A673 (cell line): Measurements from ENCODE around the gene MED19. TPM values are rescaled to one million over a fixed set of nuclear protein-coding genes. Genes with fewer than 3 reads are reported as not detected.

Experiments used
- BruUV-seq: library from RNA; stranded (reverse); fragments of 400-500 nt; replicated peaks from 2 replicates; lab custom pipeline; 2021; lab: Mats Ljungman, UMichigan
- CTCF ChIA-PET: fragments of 300-600 bp; sonication (Branson Sonifier 250); formaldehyde crosslinking; loops from one replicate; lab custom pipeline; 2022; ENCODE audit warnings: antibody characterized with exemption; lab: Charles Lee
- POLR2A ChIA-PET: fragments of 300-600 bp; sonication (Branson Sonifier 250); formaldehyde crosslinking; loops from one replicate; lab custom pipeline; 2022; ENCODE audit warnings: antibody characterized with exemption; ENCODE audit not compliant: low non-redundant PET; lab: Charles Lee
- DNase-seq: peaks from one replicate; pipeline ENCODE4 v3.0.0-alpha.2; 2015; ENCODE audit warnings: low spot score
- H3K27ac ChIP-seq: fragments of 200-600 bp; sonication (generic); 2 replicates; pipeline ENCODE4 v1.5.1; 2016; ENCODE audit warnings: mixed run types, low read depth, mild to moderate bottlenecking, mixed read lengths, antibody characterized with exemption, low read length; ENCODE audit not compliant: poor library complexity, severe bottlenecking
- H3K27me3 ChIP-seq: fragments of 200-600 bp; sonication (generic); replicated peaks from 2 replicates; pipeline ENCODE4 v1.6.1; 2017; ENCODE audit warnings: mixed run types, low read depth, mild to moderate bottlenecking, mixed read lengths, antibody characterized with exemption, low read length; ENCODE audit not compliant: insufficient read depth, poor library complexity
- H3K36me3 ChIP-seq: fragments of 200-600 bp; sonication (generic); 2 replicates; pipeline ENCODE4 v1.6.1; 2016; ENCODE audit warnings: mixed run types, mild to moderate bottlenecking, mixed read lengths, antibody characterized with exemption, low read length; ENCODE audit not compliant: insufficient read depth, poor library complexity, severe bottlenecking
- H3K4me1 ChIP-seq: fragments of 200-600 bp; sonication (generic); 2 replicates; pipeline ENCODE4 v1.6.1; 2017; ENCODE audit warnings: mixed run types, mild to moderate bottlenecking, mixed read lengths, antibody characterized with exemption, low read length; ENCODE audit not compliant: insufficient read depth, poor library complexity, severe bottlenecking
- H3K4me3 ChIP-seq: fragments of 200-600 bp; sonication (generic); 2 replicates; pipeline ENCODE4 v1.5.1; 2016; ENCODE audit warnings: low read depth, mixed run types, mild to moderate bottlenecking, mixed read lengths, low read length; ENCODE audit not compliant: poor library complexity, severe bottlenecking
- H3K9me3 ChIP-seq: fragments of 200-600 bp; sonication (generic); 2 replicates; pipeline ENCODE4 v1.6.1; 2016; ENCODE audit warnings: mixed run types, low read depth, mild to moderate bottlenecking, mixed read lengths, antibody characterized with exemption, low read length; ENCODE audit not compliant: poor library complexity, severe bottlenecking
- EZH2 ChIP-seq: fragments of 200-600 bp; sonication (generic); IDR thresholded peaks from 2 replicates; pipeline ENCODE4 v1.6.1; 2017; ENCODE audit warnings: borderline replicate concordance, low read depth, mild to moderate bottlenecking, mixed read lengths, antibody characterized with exemption, low read length; ENCODE audit not compliant: poor library complexity, severe bottlenecking
- intact Hi-C: fragments of 100-400 bp; cut with micrococcal nuclease; formaldehyde crosslinking; loops from one replicate; pipeline ENCODE4 v1.10.0; 2022; ENCODE audit not compliant: unreplicated experiment
- total RNA-seq: library from RNA; stranded (reverse); gene quantifications from 2 replicates; pipeline ENCODE4 v1.2.3, GENCODE V29; 2021
- TF ChIP-seq, protein P1 (sequence below): fragments of 300-800, 200-600 bp; sonication (generic); conservative IDR thresholded peaks from 2 replicates; pipeline ENCODE4 v1.5.1; 2017; ENCODE audit warnings: low read depth, mild to moderate bottlenecking, antibody characterized with exemption, low read length, moderate library complexity, mixed read lengths

MED19 gene
- total RNA-seq, 1 experiment from 2014 or later: 43.6 TPM

DNA sequence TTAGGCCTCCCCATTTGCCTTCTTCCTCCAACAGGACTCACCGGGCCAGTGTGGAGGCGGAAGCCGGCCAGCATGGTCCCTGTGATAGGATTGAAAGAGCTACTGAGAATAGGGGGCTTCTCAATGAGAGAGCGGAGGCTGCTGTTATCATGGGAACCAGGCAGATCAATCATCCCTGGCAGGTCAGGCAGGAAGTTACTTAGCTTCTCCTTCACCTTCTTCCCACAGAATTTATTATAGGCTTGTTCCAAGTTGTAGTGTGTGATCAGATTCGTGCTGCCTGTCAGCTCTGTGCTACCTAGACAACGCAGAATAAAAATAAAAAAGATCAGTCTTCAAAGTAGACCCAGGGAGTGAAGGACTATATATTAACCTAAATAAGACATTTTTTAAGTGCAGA lies 7.1 kb downstream of the MED19 start:
- Histone ChIP-seq H3K27me3 (no peaks in the 10 kb centered on the region), H3K27ac (no peak overlapping the region), H3K9me3 (no peaks in the 10 kb centered on the region), H3K4me3 (no peak overlapping the region), H3K4me1 (no peaks in the 10 kb centered on the region), H3K36me3 (peaks cover 50% of the 10 kb centered on the region)
- TF ChIP-seq, protein P1, sequence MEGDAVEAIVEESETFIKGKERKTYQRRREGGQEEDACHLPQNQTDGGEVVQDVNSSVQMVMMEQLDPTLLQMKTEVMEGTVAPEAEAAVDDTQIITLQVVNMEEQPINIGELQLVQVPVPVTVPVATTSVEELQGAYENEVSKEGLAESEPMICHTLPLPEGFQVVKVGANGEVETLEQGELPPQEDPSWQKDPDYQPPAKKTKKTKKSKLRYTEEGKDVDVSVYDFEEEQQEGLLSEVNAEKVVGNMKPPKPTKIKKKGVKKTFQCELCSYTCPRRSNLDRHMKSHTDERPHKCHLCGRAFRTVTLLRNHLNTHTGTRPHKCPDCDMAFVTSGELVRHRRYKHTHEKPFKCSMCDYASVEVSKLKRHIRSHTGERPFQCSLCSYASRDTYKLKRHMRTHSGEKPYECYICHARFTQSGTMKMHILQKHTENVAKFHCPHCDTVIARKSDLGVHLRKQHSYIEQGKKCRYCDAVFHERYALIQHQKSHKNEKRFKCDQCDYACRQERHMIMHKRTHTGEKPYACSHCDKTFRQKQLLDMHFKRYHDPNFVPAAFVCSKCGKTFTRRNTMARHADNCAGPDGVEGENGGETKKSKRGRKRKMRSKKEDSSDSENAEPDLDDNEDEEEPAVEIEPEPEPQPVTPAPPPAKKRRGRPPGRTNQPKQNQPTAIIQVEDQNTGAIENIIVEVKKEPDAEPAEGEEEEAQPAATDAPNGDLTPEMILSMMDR: no peak
- TF ChIP-seq EZH2: no peak
- CTCF ChIA-PET: no interaction called here
- TSS peak; percentile 15 for BruUV-seq
- intact Hi-C loops: no loop called here
- POLR2A ChIA-PET: no interaction called here
- no peak for DNase-seq

DNA sequence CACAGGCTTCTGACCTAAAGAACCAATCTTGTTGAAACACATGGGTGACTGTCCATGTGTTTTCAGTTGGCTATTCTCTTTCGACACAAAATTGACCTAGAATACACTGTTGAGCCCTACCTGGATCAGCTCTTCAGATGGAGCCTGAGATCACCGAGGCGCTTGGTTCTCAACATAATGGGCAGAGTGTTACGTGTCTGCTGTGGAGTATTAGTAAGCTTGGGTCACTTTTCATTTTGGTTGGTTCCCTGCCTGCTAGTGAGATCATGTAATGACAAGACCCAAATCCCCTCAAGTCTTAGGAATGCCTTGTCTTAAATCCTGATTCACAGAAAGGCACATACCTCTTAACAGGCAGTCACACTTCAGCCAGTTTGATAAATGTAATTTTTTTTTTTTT lies 8.7 kb downstream of the MED19 start:
- no peaks in the 10 kb centered on the region for H3K9me3 ChIP-seq
- peaks cover 62% of the 10 kb centered on the region for H3K36me3 ChIP-seq
- no peak overlapping the region for H3K27ac ChIP-seq
- CTCF ChIA-PET: no interaction called here
- POLR2A ChIA-PET: interaction anchor here (0.6 kb wide), 1 partner anchor 74 kb away, joined by 4 read pairs; no protein-coding TSS in a partner anchor
- BruUV-seq: no TSS peak
- H3K27me3 ChIP-seq: no peaks in the 10 kb centered on the region
- no peak overlapping the region for H3K4me3 ChIP-seq
- intact Hi-C loops: no loop called here
- H3K4me1 ChIP-seq: no peaks in the 10 kb centered on the region
- TF ChIP-seq EZH2: no peak
- TF ChIP-seq, protein P1: no peak
- no peak for DNase-seq

DNA sequence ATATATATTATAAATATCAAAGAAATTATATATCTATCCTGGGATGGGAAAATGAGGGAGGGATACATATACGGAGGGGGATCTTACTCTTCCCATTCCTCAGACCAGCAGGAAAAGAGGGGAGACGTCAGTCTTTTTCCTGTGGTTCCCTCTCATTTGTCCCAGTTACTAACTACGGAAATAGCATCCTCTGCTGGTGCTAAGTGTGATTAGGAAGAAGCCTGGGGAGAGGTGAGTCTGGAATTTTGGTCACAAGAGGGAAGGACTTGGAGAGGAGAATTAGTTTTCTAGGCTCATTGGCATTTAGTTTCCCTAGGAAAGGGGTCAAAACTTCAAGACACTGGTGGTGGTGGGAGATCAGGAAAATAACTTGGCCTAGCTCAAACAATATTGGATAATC lies 11.6 kb downstream of the MED19 start:
- peaks cover 78% of the 10 kb centered on the region for H3K36me3 ChIP-seq
- TF ChIP-seq, protein P1: no peak
- no peak for TF ChIP-seq EZH2
- H3K4me1 ChIP-seq: no peaks in the 10 kb centered on the region
- ChIA-PET POLR2A (interaction anchor here (0.6 kb wide), 1 partner anchor 53 kb away, joined by 3 read pairs; no protein-coding TSS in a partner anchor), CTCF (no interaction called here)
- H3K27ac ChIP-seq: no peak overlapping the region
- no peak for DNase-seq
- H3K27me3 ChIP-seq: no peaks in the 10 kb centered on the region
- no peaks in the 10 kb centered on the region for H3K9me3 ChIP-seq
- no peak overlapping the region for H3K4me3 ChIP-seq
- intact Hi-C loops: no loop called here
- no TSS peak for BruUV-seq
